Left ventricle myocardium inferior (tissue), 1 donor: ENCODE results near the gene DNAJC30. TPM values are rescaled to one million over a fixed set of nuclear protein-coding genes. Genes with fewer than 3 reads are reported as not detected.
"Not testable (repeated sequence)": the region's sequence is repeated elsewhere in the genome, so short reads cannot be mapped to it uniquely, and the experiment has no call there.

Experiments used
- DNase-seq: peaks from one replicate; pipeline ENCODE4 v3.0.0-alpha.2; 2020
- H3K27ac ChIP-seq: fragments of 200-600 bp; replicated peaks from 2 replicates; pipeline ENCODE4 v1.8.0; 2021
- H3K27me3 ChIP-seq: fragments of 200-600 bp; 2 replicates; pipeline ENCODE4 v1.8.0; 2021; ENCODE audit warnings: low read depth
- H3K36me3 ChIP-seq: fragments of 200-600 bp; 2 replicates; pipeline ENCODE4 v1.8.0; 2021
- H3K4me1 ChIP-seq: fragments of 200-600 bp; 2 replicates; pipeline ENCODE4 v1.8.0; 2021
- H3K4me3 ChIP-seq: fragments of 200-600 bp; 2 replicates; pipeline ENCODE4 v1.8.0; 2021; ENCODE audit warnings: mild to moderate bottlenecking, moderate library complexity
- H3K9me3 ChIP-seq: fragments of 200-600 bp; replicated peaks from 2 replicates; pipeline ENCODE4 v1.8.0; 2021
- intact Hi-C: fragments of 100-400 bp; cut with micrococcal nuclease; formaldehyde crosslinking; loops from one replicate; pipeline ENCODE4 v1.11.0; 2022
- total RNA-seq: library from RNA; stranded (reverse); fragmentation: NEBNext Ultra II Directional; extraction: Animal tissue kit (Norgen Biotek cat#: 25700); gene quantifications from one replicate; pipeline ENCODE4 v1.2.1, GENCODE V29; 2021
- TF ChIP-seq, protein P1 (sequence below): fragments of 200-600 bp; IDR thresholded peaks from 2 replicates; pipeline ENCODE4 v1.8.0; 2021; ENCODE audit warnings: antibody characterized with exemption, mild to moderate bottlenecking, borderline replicate concordance
- donor health status: DM: no; HTN: yes; CAD: no; lungs with severe emphysema.

Gene DNAJC30
- total RNA-seq, 1 donor from 2014 or later = 14.0 TPM

DNA sequence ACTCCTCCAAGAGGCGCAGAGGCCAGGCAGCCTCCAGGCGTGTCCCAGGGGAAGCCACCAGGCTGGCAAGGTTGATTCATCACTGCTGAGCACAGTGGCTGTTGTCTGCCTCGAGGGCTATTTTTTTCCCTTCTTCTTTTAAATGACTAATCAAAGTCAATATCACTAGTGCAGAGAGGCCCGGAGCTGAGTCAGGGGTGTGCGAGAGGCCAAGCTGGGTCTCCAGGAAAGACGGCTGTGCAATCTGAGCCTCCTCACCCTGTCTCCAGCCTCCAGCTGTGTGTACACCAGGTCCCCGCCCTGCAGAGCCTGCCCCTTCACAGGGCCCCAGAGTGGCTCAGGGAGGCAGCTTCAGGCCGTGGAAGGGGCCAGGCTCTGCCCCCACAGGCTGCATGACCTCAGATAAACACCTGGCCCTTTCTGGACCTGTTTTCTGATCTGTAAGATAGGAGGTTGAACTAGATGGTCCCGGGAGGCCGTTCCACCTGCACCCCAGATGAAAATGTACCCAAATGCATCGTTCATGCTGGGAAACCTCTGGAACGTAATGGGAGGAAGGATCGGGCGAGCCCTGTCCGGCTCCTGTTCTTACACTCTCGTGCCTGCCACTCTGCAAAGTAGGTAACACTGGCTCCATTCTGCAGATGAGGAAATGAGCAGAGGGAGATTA lies 32.5 kb upstream of the DNAJC30 start:
- Histone ChIP-seq H3K4me3 (no peak overlapping the region), H3K4me1 (peaks cover 35% of the 10 kb centered on the region), H3K9me3 (no peaks in the 10 kb centered on the region), H3K27me3 (peaks cover 16% of the 10 kb centered on the region), H3K27ac (no peak overlapping the region), H3K36me3 (no peaks in the 10 kb centered on the region)
- no peak for DNase-seq
- TF ChIP-seq, protein P1, sequence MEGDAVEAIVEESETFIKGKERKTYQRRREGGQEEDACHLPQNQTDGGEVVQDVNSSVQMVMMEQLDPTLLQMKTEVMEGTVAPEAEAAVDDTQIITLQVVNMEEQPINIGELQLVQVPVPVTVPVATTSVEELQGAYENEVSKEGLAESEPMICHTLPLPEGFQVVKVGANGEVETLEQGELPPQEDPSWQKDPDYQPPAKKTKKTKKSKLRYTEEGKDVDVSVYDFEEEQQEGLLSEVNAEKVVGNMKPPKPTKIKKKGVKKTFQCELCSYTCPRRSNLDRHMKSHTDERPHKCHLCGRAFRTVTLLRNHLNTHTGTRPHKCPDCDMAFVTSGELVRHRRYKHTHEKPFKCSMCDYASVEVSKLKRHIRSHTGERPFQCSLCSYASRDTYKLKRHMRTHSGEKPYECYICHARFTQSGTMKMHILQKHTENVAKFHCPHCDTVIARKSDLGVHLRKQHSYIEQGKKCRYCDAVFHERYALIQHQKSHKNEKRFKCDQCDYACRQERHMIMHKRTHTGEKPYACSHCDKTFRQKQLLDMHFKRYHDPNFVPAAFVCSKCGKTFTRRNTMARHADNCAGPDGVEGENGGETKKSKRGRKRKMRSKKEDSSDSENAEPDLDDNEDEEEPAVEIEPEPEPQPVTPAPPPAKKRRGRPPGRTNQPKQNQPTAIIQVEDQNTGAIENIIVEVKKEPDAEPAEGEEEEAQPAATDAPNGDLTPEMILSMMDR = no peak
- intact Hi-C loops = no loop called here

DNA sequence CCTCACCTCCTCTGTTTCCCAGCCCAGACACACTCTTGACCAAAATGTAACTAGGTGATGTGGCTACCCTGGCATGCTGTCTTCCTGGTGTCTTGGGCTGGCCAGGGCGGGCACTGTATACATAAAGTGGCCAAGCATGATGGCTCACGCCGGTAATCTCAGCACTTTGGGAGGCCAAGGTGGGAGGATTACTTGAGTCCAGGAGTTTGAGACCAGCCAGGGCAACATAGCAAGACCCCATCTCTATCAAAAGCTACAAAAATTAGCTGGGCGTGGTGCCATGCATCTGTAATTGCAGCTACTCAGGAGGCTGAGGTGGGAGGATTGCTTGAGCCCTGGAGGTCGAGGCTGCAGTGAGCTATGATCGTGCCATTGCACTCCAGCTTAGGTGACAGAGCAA lies 30.1 kb upstream of the DNAJC30 start:
- H3K9me3 ChIP-seq, H3K27me3 ChIP-seq, H3K27ac ChIP-seq, H3K4me3 ChIP-seq, DNase-seq, intact Hi-C loops, H3K36me3 ChIP-seq: not testable (repeated sequence)
- peaks cover 17% of the 10 kb centered on the region for H3K4me1 ChIP-seq

DNA sequence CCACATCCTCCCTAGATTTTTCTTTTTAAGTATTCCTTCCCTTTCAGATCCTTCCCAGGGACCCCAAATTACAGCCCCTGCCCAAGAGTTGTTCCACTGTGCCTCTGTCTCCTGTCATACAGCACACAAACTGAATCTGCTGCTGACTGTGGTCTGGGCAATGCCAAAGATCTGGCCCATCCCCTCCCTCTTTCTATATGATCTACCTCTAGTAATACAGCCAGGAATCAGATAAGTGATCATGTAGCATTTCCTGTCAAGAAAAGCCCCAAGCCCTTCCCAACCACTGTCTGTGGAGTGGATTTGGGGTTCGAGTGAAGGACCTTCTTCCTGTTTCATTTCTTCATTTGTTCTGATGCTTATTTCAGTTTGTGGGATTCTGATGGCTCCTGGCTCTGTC lies 29.5 kb upstream of the DNAJC30 start:
- H3K36me3 ChIP-seq = no peaks in the 10 kb centered on the region
- intact Hi-C loops = no loop called here
- H3K4me3 ChIP-seq = no peak overlapping the region
- no peaks in the 10 kb centered on the region for H3K9me3 ChIP-seq
- TF ChIP-seq, protein P1 = no peak
- peaks cover 4% of the 10 kb centered on the region for H3K27me3 ChIP-seq
- H3K4me1 ChIP-seq = peaks cover 11% of the 10 kb centered on the region
- DNase-seq = no peak
- no peak overlapping the region for H3K27ac ChIP-seq

DNA sequence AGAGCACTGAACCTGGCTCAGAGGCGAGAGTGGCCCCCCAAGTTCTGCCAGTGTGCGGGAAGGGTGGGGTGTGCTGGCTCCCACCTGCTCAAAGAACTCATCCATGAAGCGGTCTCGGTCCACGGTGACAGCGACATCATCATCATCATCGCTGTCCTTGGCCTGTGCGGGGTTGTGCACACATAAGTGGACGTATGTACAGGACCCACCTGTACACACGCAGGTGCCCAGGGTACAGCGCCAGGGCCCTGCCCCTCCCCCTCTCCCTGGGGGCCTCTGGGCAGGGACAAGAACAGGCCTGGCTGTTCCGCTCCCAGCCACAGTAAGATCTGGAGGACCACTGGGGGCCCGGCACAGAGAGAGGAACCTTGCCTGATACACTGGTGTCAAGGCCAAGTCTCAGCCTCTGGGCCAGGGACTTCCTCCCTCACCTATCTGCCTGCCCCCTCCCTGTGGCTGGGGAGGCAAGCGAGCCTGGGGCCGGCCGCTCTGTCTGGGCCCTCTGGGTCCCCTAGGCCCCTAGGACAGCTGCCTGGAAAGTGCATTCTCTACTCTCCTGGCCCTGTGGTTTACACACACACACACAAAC lies 25.8 kb upstream of the DNAJC30 start:
- TF ChIP-seq, protein P1 = no peak
- DNase-seq = no peak
- Histone ChIP-seq H3K9me3 (no peaks in the 10 kb centered on the region), H3K36me3 (no peaks in the 10 kb centered on the region), H3K4me3 (no peak overlapping the region), H3K27ac (no peak overlapping the region), H3K4me1 (no peaks in the 10 kb centered on the region), H3K27me3 (no peaks in the 10 kb centered on the region)
- intact Hi-C loops = no loop called here

DNA sequence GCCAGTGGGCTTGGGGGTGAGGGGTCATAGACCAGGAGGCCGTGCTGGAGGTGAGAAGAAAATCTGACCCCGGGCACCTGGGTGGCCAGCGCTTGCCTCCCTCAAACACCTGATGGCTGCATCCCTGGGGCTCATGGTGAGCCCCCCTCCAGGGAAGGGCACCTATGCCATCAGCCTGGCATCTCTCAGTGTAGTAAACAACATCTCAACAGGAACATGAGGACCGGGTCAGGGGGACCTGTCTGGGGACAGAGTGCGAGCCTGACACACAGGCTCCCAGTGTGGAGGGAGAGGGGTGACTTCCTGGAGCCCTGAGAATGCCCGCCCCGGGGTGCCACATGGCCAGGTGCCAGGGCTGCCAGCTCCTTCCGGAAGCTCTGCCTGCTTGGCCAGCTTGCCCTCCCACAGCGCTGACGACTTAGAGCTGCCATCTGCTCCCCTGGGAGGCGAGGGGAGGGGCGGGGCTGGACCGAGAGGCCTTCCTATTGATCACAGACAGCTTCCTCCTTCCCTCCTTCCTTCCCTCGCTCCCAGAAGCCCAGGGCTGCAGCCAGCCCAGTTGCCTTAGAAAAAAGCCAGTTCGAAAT lies 23.9 kb upstream of the DNAJC30 start:
- no peaks in the 10 kb centered on the region for H3K4me1 ChIP-seq
- peaks cover 4% of the 10 kb centered on the region for H3K36me3 ChIP-seq
- H3K9me3 ChIP-seq = no peaks in the 10 kb centered on the region
- no peak overlapping the region for H3K4me3 ChIP-seq
- intact Hi-C loops = no loop called here
- H3K27ac ChIP-seq = no peak overlapping the region
- TF ChIP-seq, protein P1 = no peak
- DNase-seq = peak; percentile 60
- H3K27me3 ChIP-seq = no peaks in the 10 kb centered on the region
